Measurements from ENCODE around the gene IRF4. TPM values are rescaled to one million over a fixed set of nuclear protein-coding genes. Genes with fewer than 3 reads are reported as not detected.

IRF4 gene
- total RNA-seq, 2 donors from 2014 or later = 554 to 602 TPM

DNA sequence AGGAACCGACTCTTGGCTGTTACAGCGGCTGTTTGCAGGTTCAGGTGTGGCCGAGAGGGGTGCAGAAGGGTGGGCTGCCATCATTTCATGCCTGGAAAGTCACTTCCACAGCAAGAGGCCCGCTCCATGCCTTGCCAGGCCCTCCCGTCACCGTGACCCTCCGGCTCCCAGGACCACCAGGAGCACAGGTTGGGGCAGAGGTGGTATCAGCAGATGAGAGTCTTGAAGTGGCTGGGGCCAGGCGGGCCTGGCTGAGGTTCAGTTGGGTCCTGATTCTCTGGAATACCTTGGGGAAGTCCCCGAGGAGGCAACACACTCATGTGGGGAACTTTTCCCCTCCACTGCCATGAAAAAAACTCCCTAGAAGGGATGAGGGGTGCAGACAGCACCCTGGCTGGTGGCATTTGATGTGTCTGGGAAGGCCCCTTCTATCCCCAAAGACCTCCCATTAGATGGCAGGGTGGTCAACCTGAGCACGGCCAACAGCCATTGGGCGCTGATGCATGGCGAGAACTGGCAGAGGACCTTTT lies 34.2 kb upstream of the IRF4 start:
- H3K36me3 Mint-ChIP-seq (ENCODE audit: insufficient read depth in 2 of 2) = peaks cover 0 to 2% of the 10 kb centered on the region in 2 donors
- H3K27ac Mint-ChIP-seq = no peak overlapping the region
- peaks cover 19% of the 10 kb centered on the region for H3K4me1 Mint-ChIP-seq (ENCODE audit: low read depth)
- ATAC-seq (replicated peaks in 1 of 2) (no peak), DNase-seq (no peak)
- peaks cover 0 to 2% of the 10 kb centered on the region in 2 donors for H3K9me3 Mint-ChIP-seq
- no peaks in the 10 kb centered on the region for H3K27me3 Mint-ChIP-seq (ENCODE audit: low read depth)
- peak overlapping the region in 1 of 2 donors; percentile 38 for H3K4me3 Mint-ChIP-seq

DNA sequence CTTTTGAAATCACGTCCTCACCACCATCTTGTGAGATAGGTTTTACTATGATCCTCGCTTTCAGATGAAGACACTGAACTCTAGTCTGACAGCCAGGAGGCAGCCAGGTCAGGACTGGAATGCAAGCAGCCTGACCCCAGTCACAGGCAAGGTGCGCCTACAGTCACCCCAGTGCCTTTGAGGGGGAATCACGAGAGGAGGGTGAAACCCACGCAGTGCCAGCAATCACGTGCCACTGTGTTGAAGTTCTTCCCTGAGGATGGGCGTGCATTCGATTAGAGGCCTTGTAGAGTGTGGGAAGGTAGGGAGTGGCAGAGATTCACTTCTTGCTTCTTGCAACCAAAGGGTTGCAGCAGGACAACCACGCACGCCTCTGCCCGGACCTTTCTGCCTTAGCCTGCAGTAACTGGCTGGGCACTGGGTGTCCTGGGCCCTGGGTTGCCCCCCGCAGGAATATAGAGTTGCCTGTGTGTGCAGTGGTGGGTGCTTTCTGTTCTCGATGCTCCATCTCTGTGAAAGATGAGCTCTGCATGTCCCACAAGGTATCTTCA lies 33.7 kb upstream of the IRF4 start:
- Mint-ChIP-seq H3K4me3 (no peak overlapping the region), H3K27me3 (ENCODE audit: low read depth) (no peaks in the 10 kb centered on the region), H3K4me1 (ENCODE audit: low read depth) (peaks cover 19% of the 10 kb centered on the region), H3K36me3 (ENCODE audit: insufficient read depth in 2 of 2) (peaks cover 0 to 2% of the 10 kb centered on the region in 2 donors), H3K27ac (no peak overlapping the region), H3K9me3 (peaks cover 2 to 3% of the 10 kb centered on the region in 2 donors)
- ATAC-seq (replicated peaks in 1 of 2) (no peak), DNase-seq (no peak)

DNA sequence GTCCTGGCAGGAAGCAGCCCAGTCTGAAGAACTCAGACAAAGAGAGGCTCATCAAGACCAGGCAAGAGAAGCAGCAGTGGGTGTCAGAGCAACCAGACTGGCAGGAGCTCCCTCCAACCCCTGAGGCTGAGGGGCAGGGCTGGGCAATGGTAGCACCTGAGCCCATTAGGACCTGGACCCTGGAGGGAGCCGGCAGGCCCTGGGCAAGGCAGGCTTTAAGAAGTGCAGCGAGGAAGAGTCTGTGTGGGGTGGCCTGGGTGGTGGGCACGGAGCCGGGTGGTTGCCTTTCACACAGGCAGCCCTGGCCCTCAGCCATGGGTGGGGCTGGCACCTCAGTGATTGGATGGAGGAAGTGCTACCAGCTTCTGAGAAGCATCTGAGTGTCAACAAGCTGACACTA lies 33.1 kb upstream of the IRF4 start:
- DNase-seq (no peak), ATAC-seq (replicated peaks in 1 of 2) (no peak)
- H3K4me1 Mint-ChIP-seq (ENCODE audit: low read depth) = peaks cover 19% of the 10 kb centered on the region
- H3K36me3 Mint-ChIP-seq (ENCODE audit: insufficient read depth in 2 of 2) = peaks cover 0 to 2% of the 10 kb centered on the region in 2 donors
- H3K4me3 Mint-ChIP-seq = no peak overlapping the region
- H3K9me3 Mint-ChIP-seq = peaks cover 2 to 3% of the 10 kb centered on the region in 2 donors
- H3K27ac Mint-ChIP-seq = no peak overlapping the region
- no peaks in the 10 kb centered on the region for H3K27me3 Mint-ChIP-seq (ENCODE audit: low read depth)

DNA sequence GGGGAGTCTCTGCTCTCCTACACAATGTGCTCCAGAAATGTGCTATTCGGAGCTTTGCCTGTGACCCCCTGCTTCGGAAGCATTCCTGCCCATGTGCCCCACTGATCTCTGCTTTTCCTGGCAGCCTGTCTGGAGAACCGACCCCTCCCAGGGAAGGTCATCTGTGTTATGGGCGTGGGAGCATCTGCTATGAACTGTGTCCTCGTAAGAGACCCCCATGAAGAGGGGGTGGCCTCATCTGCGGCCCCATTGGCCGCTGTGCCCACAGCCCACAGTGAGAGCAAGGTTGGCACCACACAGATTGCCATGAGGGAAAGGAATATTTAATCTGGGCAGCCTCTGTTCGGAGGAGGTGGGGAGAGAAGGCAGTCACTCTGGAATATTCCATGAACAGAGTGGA lies 32.7 kb upstream of the IRF4 start:
- ATAC-seq (replicated peaks in 1 of 2) (no peak), DNase-seq (no peak)
- Mint-ChIP-seq H3K27ac (no peak overlapping the region), H3K4me1 (ENCODE audit: low read depth) (peaks cover 19% of the 10 kb centered on the region), H3K27me3 (ENCODE audit: low read depth) (no peaks in the 10 kb centered on the region), H3K4me3 (no peak overlapping the region), H3K9me3 (peaks cover 2 to 3% of the 10 kb centered on the region in 2 donors), H3K36me3 (ENCODE audit: insufficient read depth in 2 of 2) (peaks cover 0 to 2% of the 10 kb centered on the region in 2 donors)

DNA sequence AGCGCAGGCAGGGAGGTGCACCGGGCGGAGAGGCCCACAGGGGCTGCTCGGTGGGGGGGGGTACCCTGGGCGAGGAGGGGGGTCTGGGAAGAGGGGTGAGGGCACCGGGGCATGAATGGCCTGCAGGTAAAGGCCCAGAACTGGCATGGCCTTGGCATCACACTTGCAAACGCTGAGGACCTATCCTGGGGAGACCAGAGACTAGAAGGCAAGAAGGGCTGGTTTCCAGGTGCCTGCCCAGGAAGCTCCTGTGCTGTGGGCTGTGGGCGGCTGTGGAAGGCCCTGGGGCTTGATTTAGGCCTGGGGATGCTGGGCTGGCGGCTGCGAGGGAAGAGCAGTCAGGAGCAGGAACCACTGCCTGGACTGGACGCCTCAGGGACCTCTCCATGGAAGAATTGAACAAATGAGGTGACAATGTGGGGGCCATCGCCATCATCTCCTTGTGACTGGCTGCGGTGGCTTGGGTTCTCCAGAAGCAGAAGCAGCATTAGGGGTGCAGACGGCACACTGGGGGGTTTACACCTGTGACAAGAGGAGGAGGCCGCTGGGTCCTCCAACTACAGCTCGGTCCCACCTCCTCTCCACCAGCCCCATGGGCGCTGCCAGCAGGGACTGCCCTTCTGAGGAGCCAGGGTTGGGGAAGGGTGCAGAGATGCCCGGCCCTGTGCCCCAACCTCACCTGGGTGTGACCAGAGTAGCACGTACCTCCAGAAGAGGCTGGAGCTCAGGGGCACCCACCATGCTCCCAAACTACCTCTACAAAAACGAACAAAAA lies 32.1 kb upstream of the IRF4 start:
- H3K9me3 Mint-ChIP-seq = peaks cover 2 to 7% of the 10 kb centered on the region in 2 donors
- no peak overlapping the region for H3K4me3 Mint-ChIP-seq
- no peak for ATAC-seq (replicated peaks in 1 of 2)
- no peaks in the 10 kb centered on the region for H3K27me3 Mint-ChIP-seq (ENCODE audit: low read depth)
- peaks cover 19% of the 10 kb centered on the region for H3K4me1 Mint-ChIP-seq (ENCODE audit: low read depth)
- H3K27ac Mint-ChIP-seq = no peak overlapping the region
- H3K36me3 Mint-ChIP-seq (ENCODE audit: insufficient read depth in 2 of 2) = peaks cover 4 to 6% of the 10 kb centered on the region in 2 donors
- DNase-seq = no peak

DNA sequence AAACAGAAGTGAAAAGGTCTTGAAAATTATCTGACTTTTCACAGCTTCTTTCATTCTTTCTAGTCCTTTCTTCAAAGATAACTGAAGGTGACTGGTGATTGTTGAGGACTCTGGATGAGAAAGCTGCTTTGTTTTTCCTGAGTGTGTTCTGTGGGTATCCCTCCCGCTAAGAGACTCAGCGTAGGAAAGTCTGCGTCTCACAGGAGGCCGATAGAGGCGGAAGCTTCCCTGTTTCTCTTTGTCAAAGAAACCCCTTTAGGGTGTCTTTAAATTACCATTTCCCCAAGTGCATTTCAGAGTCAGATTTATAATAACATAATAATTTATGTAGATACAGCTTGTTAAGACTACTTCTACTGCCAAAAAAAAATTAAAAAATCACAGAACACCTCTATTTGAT lies 31.2 kb upstream of the IRF4 start:
- Mint-ChIP-seq H3K4me3 (no peak overlapping the region), H3K27me3 (ENCODE audit: low read depth) (no peaks in the 10 kb centered on the region), H3K4me1 (ENCODE audit: low read depth) (peaks cover 19% of the 10 kb centered on the region), H3K36me3 (ENCODE audit: insufficient read depth in 2 of 2) (peaks cover 4 to 6% of the 10 kb centered on the region in 2 donors), H3K9me3 (peaks cover 2 to 7% of the 10 kb centered on the region in 2 donors), H3K27ac (no peak overlapping the region)
- ATAC-seq (replicated peaks in 1 of 2) (no peak), DNase-seq (no peak)

DNA sequence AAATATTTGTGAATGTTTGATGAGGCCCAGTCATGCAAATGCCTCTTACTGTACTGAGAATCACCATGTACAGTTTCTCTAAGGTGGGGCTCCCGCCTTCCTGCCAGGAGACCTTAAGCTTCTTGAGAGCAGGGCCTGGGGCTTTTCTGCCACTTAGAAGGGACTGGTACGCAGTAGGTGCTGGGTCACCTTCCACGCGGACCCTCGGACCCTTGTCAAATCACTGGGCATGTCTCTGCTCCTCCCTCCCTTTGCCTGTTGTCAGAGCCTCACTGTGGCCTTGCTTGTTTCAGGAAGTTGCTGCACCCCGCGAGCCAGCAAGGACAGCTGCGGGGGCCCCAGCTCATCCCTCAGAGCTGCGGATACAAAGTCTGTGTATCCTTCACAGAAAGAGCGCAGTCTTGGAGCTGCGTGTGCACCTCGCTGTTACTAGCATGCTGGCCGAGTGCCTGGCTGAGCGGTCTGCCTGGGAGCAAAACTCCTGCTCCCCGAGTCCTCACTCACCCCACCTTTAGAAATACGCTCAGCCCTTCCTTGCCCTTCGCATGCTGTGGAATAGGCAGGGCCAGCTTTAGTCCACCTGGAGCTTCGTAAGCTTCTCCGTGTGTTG lies 30.7 kb upstream of the IRF4 start:
- DNase-seq (no peak), ATAC-seq (replicated peaks in 1 of 2) (no peak)
- Mint-ChIP-seq H3K4me3 (no peak overlapping the region), H3K27ac (no peak overlapping the region), H3K36me3 (ENCODE audit: insufficient read depth in 2 of 2) (peaks cover 4 to 6% of the 10 kb centered on the region in 2 donors), H3K9me3 (peaks cover 2 to 7% of the 10 kb centered on the region in 2 donors), H3K4me1 (ENCODE audit: low read depth) (peaks cover 19% of the 10 kb centered on the region), H3K27me3 (ENCODE audit: low read depth) (no peaks in the 10 kb centered on the region)

DNA sequence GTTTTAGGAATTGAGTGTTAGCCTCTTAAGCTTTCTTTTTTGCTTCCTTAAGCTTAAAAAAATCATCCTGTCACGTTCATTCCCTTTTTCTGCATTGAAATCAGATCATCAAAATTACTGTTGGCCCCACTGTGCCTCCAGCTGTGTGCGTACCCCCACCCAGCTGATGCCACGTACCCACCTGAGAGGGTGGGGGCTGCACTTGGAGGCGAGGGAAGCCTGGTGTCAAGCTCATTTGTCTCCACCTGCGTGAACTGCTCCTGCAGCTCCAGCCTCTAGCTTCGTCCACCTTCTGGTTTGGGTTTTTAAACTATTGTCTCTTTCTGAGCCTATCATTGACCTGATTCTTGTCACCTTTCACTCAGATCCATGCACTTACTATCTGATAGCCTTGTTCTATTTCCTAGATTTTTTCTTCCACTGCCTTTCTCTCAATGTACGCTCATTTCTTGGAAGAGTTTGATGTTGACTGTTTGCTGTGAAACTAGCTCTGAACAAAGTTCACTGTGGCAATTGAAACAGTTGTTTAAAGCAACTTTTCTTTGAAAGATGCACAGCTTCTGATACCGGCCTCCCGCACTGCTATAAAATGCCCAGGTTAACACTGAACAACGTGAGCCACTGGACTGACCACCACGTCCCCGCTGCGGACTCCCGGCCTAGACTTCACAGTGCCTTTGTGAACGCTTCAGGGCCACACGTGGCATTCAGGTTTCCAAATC lies 30.0 kb upstream of the IRF4 start:
- H3K27me3 Mint-ChIP-seq (ENCODE audit: low read depth) = no peaks in the 10 kb centered on the region
- ATAC-seq (replicated peaks in 1 of 2) (no peak), DNase-seq (no peak)
- no peak overlapping the region for H3K27ac Mint-ChIP-seq
- no peak overlapping the region for H3K4me3 Mint-ChIP-seq
- H3K9me3 Mint-ChIP-seq = peaks cover 2 to 7% of the 10 kb centered on the region in 2 donors
- peaks cover 4 to 6% of the 10 kb centered on the region in 2 donors for H3K36me3 Mint-ChIP-seq (ENCODE audit: insufficient read depth in 2 of 2)
- peaks cover 18% of the 10 kb centered on the region for H3K4me1 Mint-ChIP-seq (ENCODE audit: low read depth)

DNA sequence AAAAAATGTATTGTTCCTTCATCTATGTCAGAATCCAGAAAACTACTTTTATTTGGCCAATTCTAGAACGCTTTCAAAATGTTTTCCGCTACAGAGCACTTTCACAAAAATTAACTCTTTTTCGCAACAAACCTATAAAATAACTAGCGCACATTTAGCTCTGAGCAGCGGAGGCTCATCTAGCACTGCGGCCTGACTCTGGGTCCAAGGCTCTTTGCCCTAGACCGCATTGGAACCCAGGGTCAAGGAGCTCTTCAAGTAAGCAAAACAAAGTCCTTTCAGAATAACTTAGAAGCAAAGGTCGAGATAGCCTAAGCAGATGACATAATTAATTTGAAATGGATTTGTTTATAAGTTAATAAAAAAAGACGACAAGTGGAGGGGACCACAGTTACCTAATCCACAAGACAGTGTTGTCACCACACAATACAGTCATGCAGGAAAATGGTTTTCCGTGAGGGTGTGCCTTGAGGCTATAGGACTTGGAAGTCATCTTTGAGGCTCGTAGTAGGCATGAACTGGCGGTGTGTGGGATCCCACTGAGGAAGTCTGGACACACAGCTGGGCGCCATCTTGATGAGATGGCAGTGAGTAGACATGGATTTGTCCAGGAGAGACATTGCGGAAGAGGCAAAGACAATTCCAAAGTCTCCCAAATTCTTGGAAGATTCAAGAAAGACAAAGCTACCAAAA lies 29.2 kb upstream of the IRF4 start:
- Mint-ChIP-seq H3K4me3 (no peak overlapping the region), H3K9me3 (peaks cover 2 to 7% of the 10 kb centered on the region in 2 donors), H3K36me3 (ENCODE audit: insufficient read depth in 2 of 2) (peaks cover 4 to 6% of the 10 kb centered on the region in 2 donors), H3K4me1 (ENCODE audit: low read depth) (peaks cover 10% of the 10 kb centered on the region), H3K27me3 (ENCODE audit: low read depth) (peaks cover 5% of the 10 kb centered on the region), H3K27ac (no peak overlapping the region)
- no peak for DNase-seq
- ATAC-seq (replicated peaks in 1 of 2) = no peak

DNA sequence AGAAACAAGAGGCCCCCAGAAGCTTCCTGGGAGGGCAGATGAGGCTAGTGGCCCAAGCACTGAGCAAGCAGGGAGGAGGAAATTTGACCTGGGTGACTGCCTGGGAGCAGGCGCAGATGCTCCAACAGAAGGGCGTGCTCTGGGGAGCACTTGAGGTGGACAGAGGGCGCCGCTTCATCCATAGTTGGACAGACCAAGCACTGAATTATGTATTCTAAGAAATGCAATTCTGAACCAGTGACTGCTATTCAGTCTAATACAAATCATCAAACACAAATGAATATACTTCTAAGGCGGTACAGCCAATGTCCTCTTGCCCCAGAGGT lies 28.7 kb upstream of the IRF4 start:
- Mint-ChIP-seq H3K4me1 (ENCODE audit: low read depth) (peaks cover 5% of the 10 kb centered on the region), H3K36me3 (ENCODE audit: insufficient read depth in 2 of 2) (peaks cover 4 to 6% of the 10 kb centered on the region in 2 donors), H3K27ac (no peak overlapping the region), H3K9me3 (peaks cover 2 to 8% of the 10 kb centered on the region in 2 donors), H3K27me3 (ENCODE audit: low read depth) (peaks cover 10% of the 10 kb centered on the region), H3K4me3 (no peak overlapping the region)
- ATAC-seq (replicated peaks in 1 of 2) (no peak), DNase-seq (no peak)

DNA sequence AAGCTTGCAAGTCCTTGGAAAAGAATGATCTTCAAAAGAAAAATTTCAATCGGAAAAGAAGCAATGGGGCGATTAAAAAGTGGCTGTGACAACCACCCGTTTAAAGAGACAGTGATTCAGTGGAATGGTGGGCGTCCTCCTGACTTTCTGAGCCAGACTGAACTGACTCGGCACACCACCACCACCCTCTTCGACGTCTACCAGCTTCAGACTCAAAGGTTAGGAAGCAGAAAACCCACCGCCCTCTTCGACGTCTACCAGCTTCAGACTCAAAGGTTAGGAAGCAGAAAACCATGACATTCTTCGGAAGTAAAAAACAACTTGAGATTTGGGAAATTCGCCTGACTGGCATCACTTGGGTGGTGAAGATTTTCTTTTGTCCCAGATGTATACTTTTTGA lies 28.3 kb upstream of the IRF4 start:
- Mint-ChIP-seq H3K9me3 (peaks cover 2 to 8% of the 10 kb centered on the region in 2 donors), H3K27ac (no peak overlapping the region), H3K27me3 (ENCODE audit: low read depth) (peaks cover 11% of the 10 kb centered on the region), H3K36me3 (ENCODE audit: insufficient read depth in 2 of 2) (peaks cover 4 to 6% of the 10 kb centered on the region in 2 donors), H3K4me3 (no peak overlapping the region), H3K4me1 (ENCODE audit: low read depth) (peaks cover 3% of the 10 kb centered on the region)
- no peak for DNase-seq
- no peak for ATAC-seq (replicated peaks in 1 of 2)

DNA sequence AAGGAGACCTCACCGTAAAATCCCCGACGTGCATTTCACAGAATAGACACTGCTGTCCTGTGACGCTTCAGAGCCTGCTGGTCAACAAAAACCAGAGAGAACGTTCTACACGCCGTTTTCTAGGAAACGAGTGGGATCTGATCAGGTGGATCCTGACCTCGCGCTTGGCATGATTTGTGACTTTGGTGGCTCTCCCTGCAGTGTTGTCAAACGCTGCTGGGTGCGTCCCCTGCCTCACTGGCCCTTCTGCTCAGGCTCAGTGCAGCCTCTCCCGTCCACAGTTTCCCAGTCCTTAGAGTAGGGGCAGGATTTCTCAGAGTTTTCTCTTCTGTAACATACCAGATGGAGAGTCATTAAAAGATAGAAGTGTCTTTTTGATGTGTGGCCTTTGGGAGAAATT lies 27.6 kb upstream of the IRF4 start:
- no peak overlapping the region for H3K4me3 Mint-ChIP-seq
- peaks cover 2 to 8% of the 10 kb centered on the region in 2 donors for H3K9me3 Mint-ChIP-seq
- H3K27me3 Mint-ChIP-seq (ENCODE audit: low read depth) = peaks cover 11% of the 10 kb centered on the region
- ATAC-seq (replicated peaks in 1 of 2) (no peak), DNase-seq (no peak)
- H3K4me1 Mint-ChIP-seq (ENCODE audit: low read depth) = no peaks in the 10 kb centered on the region
- H3K36me3 Mint-ChIP-seq (ENCODE audit: insufficient read depth in 2 of 2) = peaks cover 4 to 6% of the 10 kb centered on the region in 2 donors
- H3K27ac Mint-ChIP-seq = no peak overlapping the region

Measured in activated T-cell treated with anti-CD3 and anti-CD28 coated beads, Interleukin-2, amount 50 U/mL, for 72 hours (primary cell).